ENCODE data around the gene SUPT7L. TPM values are rescaled to one million over a fixed set of nuclear protein-coding genes. Genes with fewer than 3 reads are reported as not detected.

Gene SUPT7L
- total and polyA plus RNA-seq, 2 of the 13 experiments (the other 11 are each of a cell fraction or from before 2014, with no cell fraction given) = 32.9 to 77.5 TPM

GRCh38 chr2:27683390-27684071, 20.1 kb upstream of the SUPT7L start (continued):
- TF ChIP-seq ATF2 (CRISPR knock-in tag; IDR thresholded peaks at IDR 0.05) = no peak
- TF ChIP-seq GABPA (IDR thresholded peaks at IDR 0.05; ENCODE audit: low read depth, low read length) = no peak
- peak; percentile 17; the same call in 1 of the 2 replicates for TF ChIP-seq GABPA (CRISPR knock-in tag; IDR thresholded peaks at IDR 0.05; ENCODE audit: low read depth)
- no peak for TF ChIP-seq ZNF776 (CRISPR knock-in tag; IDR thresholded peaks at IDR 0.05)
- TF ChIP-seq, protein P1, sequence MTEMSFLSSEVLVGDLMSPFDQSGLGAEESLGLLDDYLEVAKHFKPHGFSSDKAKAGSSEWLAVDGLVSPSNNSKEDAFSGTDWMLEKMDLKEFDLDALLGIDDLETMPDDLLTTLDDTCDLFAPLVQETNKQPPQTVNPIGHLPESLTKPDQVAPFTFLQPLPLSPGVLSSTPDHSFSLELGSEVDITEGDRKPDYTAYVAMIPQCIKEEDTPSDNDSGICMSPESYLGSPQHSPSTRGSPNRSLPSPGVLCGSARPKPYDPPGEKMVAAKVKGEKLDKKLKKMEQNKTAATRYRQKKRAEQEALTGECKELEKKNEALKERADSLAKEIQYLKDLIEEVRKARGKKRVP (CRISPR knock-in tag; IDR thresholded peaks at IDR 0.05) = no peak
- TF ChIP-seq ZNF775 (CRISPR knock-in tag; IDR thresholded peaks at IDR 0.05; ENCODE audit: borderline replicate concordance) = no peak
- TF ChIP-seq, protein P2, sequence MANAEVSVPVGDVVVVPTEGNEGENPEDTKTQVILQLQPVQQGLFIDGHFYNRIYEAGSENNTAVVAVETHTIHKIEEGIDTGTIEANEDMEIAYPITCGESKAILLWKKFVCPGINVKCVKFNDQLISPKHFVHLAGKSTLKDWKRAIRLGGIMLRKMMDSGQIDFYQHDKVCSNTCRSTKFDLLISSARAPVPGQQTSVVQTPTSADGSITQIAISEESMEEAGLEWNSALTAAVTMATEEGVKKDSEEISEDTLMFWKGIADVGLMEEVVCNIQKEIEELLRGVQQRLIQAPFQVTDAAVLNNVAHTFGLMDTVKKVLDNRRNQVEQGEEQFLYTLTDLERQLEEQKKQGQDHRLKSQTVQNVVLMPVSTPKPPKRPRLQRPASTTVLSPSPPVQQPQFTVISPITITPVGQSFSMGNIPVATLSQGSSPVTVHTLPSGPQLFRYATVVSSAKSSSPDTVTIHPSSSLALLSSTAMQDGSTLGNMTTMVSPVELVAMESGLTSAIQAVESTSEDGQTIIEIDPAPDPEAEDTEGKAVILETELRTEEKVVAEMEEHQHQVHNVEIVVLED (CRISPR knock-in tag; IDR thresholded peaks at IDR 0.05; ENCODE audit: borderline replicate concordance) = no peak
- TF ChIP-seq, protein P3, sequence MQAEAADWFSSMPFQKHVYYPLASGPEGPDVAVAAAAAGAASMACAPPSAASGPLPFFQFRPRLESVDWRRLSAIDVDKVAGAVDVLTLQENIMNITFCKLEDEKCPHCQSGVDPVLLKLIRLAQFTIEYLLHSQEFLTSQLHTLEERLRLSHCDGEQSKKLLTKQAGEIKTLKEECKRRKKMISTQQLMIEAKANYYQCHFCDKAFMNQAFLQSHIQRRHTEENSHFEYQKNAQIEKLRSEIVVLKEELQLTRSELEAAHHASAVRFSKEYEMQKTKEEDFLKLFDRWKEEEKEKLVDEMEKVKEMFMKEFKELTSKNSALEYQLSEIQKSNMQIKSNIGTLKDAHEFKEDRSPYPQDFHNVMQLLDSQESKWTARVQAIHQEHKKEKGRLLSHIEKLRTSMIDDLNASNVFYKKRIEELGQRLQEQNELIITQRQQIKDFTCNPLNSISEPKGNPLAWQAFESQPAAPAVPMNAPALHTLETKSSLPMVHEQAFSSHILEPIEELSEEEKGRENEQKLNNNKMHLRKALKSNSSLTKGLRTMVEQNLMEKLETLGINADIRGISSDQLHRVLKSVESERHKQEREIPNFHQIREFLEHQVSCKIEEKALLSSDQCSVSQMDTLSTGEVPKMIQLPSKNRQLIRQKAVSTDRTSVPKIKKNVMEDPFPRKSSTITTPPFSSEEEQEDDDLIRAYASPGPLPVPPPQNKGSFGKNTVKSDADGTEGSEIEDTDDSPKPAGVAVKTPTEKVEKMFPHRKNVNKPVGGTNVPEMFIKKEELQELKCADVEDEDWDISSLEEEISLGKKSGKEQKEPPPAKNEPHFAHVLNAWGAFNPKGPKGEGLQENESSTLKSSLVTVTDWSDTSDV (CRISPR knock-in tag; IDR thresholded peaks at IDR 0.05) = no peak
- TF ChIP-seq MIXL1 (CRISPR knock-in tag; IDR thresholded peaks at IDR 0.05) = 0 out of 2 replicates have a peak, but pooled peaks have one; percentile 28
- no peak for TF ChIP-seq ZNF451 (CRISPR knock-in tag; IDR thresholded peaks at IDR 0.05)
- TF ChIP-seq ZNF33B (CRISPR knock-in tag; IDR thresholded peaks at IDR 0.05) = no peak
- TF ChIP-seq ZBTB3 (CRISPR knock-in tag; IDR thresholded peaks at IDR 0.05; ENCODE audit: borderline replicate concordance, low read depth) = no peak
- no peak for TF ChIP-seq ZNF460 (CRISPR knock-in tag; IDR thresholded peaks at IDR 0.05; ENCODE audit: borderline replicate concordance)
- no peak for TF ChIP-seq ZNF580 (CRISPR knock-in tag; IDR thresholded peaks at IDR 0.05; ENCODE audit: borderline replicate concordance, low read depth)
- peak; percentile 84 for TF ChIP-seq ARID3A (IDR thresholded peaks at IDR 0.05; ENCODE audit: low read depth, low read length)
- no peak for TF ChIP-seq FLYWCH1 (CRISPR knock-in tag; IDR thresholded peaks at IDR 0.05)
- 0 out of 2 replicates have a peak, but pooled peaks have one; percentile 4 for TF ChIP-seq ZNF605 (CRISPR knock-in tag; IDR thresholded peaks at IDR 0.05)
- no peak for TF ChIP-seq BHLHE40 (IDR thresholded peaks at IDR 0.05; ENCODE audit: low read length)
- 0 out of 2 replicates have a peak, but pooled peaks have one; percentile 61 for TF ChIP-seq KLF11 (CRISPR knock-in tag; IDR thresholded peaks at IDR 0.05)
- TF ChIP-seq, protein P4, sequence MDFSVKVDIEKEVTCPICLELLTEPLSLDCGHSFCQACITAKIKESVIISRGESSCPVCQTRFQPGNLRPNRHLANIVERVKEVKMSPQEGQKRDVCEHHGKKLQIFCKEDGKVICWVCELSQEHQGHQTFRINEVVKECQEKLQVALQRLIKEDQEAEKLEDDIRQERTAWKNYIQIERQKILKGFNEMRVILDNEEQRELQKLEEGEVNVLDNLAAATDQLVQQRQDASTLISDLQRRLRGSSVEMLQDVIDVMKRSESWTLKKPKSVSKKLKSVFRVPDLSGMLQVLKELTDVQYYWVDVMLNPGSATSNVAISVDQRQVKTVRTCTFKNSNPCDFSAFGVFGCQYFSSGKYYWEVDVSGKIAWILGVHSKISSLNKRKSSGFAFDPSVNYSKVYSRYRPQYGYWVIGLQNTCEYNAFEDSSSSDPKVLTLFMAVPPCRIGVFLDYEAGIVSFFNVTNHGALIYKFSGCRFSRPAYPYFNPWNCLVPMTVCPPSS (IDR thresholded peaks at IDR 0.05) = no peak
